Neutrophil (primary cell): ENCODE data around the gene SCNM1.

Experiments used
- H3K27ac ChIP-seq: fragments of 200-600 bp; sonication (generic); 2 replicates; pipeline ENCODE4 v1.5.1; 2016; ENCODE audit warnings: mild to moderate bottlenecking, moderate library complexity
- H3K27me3 ChIP-seq: fragments of 200-600 bp; sonication (generic); 2 replicates; pipeline ENCODE4 v1.6.0; 2016; ENCODE audit warnings: mild to moderate bottlenecking
- H3K36me3 ChIP-seq: fragments of 200-600 bp; sonication (generic); 2 replicates; pipeline ENCODE4 v1.5.1; 2017
- H3K4me1 ChIP-seq, 2 experiments: fragments of 200-600 bp in 1 of 2; sonication (generic) in 1 of 2; 1 replicate in 1 of 2; 2 replicates in 1 of 2; pipeline versions ENCODE4 v1.5.1 to v1.6.1; 2013 to 2016; ENCODE audit warnings: low read depth in 1 of 2, low read length in 1 of 2, mild to moderate bottlenecking in 1 of 2, moderate library complexity in 1 of 2; ENCODE audit not compliant: control insufficient read depth in 1 of 2, insufficient read depth in 1 of 2
- H3K4me3 ChIP-seq, 2 experiments: fragments of 200-600 bp in 1 of 2; sonication (generic) in 1 of 2; 1 replicate in 1 of 2; 2 replicates in 1 of 2; pipeline ENCODE4 v1.5.1; 2013 to 2016; ENCODE audit warnings: low read depth in 1 of 2, low read length in 1 of 2, mild to moderate bottlenecking in 1 of 2, moderate library complexity in 1 of 2
- H3K9me3 ChIP-seq: fragments of 200-600 bp; sonication (generic); 2 replicates; pipeline ENCODE4 v1.5.1; 2016
- TF ChIP-seq, protein P1 (sequence below): fragments of 200-600 bp; sonication (generic); IDR thresholded peaks from 2 replicates; pipeline ENCODE4 v1.5.1; 2016; ENCODE audit warnings: antibody characterized with exemption

The SCNM1 gene

GRCh38 chr1:151165738-151166504, at the start of gene SCNM1, which contains the start of gene LYSMD1:
TSS of gene SCNM1 (plus strand) at chr1:151166144. CDS start at chr1:151166153, 9 bp downstream.
TSS of gene LYSMD1 (minus strand) at chr1:151165902. CDS start at chr1:151165258, 644 bp downstream.
- peaks cover 84% of the 10 kb centered on the region for H3K36me3 ChIP-seq
- no peaks in the 10 kb centered on the region for H3K9me3 ChIP-seq
- H3K27ac ChIP-seq = peak within 1 kb of the TSS; percentile 88
- TF ChIP-seq, protein P1, sequence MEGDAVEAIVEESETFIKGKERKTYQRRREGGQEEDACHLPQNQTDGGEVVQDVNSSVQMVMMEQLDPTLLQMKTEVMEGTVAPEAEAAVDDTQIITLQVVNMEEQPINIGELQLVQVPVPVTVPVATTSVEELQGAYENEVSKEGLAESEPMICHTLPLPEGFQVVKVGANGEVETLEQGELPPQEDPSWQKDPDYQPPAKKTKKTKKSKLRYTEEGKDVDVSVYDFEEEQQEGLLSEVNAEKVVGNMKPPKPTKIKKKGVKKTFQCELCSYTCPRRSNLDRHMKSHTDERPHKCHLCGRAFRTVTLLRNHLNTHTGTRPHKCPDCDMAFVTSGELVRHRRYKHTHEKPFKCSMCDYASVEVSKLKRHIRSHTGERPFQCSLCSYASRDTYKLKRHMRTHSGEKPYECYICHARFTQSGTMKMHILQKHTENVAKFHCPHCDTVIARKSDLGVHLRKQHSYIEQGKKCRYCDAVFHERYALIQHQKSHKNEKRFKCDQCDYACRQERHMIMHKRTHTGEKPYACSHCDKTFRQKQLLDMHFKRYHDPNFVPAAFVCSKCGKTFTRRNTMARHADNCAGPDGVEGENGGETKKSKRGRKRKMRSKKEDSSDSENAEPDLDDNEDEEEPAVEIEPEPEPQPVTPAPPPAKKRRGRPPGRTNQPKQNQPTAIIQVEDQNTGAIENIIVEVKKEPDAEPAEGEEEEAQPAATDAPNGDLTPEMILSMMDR = peak; percentile 81
- H3K4me1 ChIP-seq = peaks cover 36% of the 10 kb centered on the region in 2 experiments
- H3K27me3 ChIP-seq = no peaks in the 10 kb centered on the region
- peak within 1 kb of the TSS; percentile 84 to 89 for H3K4me3 ChIP-seq

DNA sequence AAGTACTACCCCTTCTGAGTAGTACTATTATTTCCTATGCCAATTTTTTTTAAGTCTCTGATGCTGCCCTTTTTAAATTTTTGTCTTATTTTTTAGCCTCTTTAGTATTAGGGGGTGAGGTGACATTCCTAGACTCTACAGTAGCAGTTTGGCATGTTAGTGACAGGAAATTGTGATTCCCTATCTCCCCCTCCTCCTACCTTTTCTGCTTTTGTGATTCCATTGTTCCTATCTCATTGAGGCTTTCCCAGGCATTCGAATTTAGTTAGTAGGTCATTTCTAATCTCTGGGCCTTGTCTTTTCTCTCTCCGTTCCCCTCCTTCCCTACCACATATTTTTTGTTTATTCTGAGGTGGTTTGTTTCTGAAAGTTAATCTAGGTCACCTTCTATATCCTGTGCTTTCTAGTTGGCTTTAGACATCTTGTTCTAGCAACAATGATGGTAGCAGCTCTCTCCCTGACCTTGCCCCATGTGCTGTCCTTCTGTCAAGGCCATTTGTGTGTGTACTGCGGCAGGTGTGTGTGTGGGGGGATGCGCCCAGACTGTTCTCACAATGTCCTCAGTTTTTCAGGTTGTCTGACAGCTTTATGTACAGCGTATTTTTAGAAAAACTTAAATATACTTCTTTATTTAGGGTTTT, 41.1 kb upstream of the SCNM1 start:
- TF ChIP-seq, protein P1 = no peak
- no peaks in the 10 kb centered on the region for H3K4me1 ChIP-seq

GRCh38 chr1:151128800-151129199, 37.1 kb upstream of the SCNM1 start:
- H3K27ac ChIP-seq = no peak overlapping the region

More for the DNA sequence above, 41.1 kb upstream of the SCNM1 start:
- Histone ChIP-seq H3K36me3 (peaks cover 7% of the 10 kb centered on the region), H3K27me3 (no peaks in the 10 kb centered on the region), H3K4me3 (no peak overlapping the region), H3K27ac (no peak overlapping the region), H3K9me3 (no peaks in the 10 kb centered on the region)

GRCh38 chr1:151130987-151131586, 34.9 kb upstream of the SCNM1 start:
- Histone ChIP-seq H3K27me3 (peaks cover 15% of the 10 kb centered on the region), H3K27ac (no peak overlapping the region), H3K4me1 (peaks cover 11 to 13% of the 10 kb centered on the region in 2 experiments), H3K36me3 (no peaks in the 10 kb centered on the region), H3K9me3 (no peaks in the 10 kb centered on the region), H3K4me3 (peak overlapping the region; percentile 30 to 35)
- TF ChIP-seq, protein P1 = no peak

More at GRCh38 chr1:151128800-151129199, 37.1 kb upstream of the SCNM1 start:
- Histone ChIP-seq H3K9me3 (no peaks in the 10 kb centered on the region), H3K36me3 (no peaks in the 10 kb centered on the region), H3K4me1 (peaks cover 11 to 13% of the 10 kb centered on the region in 2 experiments), H3K27me3 (peaks cover 15% of the 10 kb centered on the region), H3K4me3 (no peak overlapping the region)
- TF ChIP-seq, protein P1 = no peak

DNA sequence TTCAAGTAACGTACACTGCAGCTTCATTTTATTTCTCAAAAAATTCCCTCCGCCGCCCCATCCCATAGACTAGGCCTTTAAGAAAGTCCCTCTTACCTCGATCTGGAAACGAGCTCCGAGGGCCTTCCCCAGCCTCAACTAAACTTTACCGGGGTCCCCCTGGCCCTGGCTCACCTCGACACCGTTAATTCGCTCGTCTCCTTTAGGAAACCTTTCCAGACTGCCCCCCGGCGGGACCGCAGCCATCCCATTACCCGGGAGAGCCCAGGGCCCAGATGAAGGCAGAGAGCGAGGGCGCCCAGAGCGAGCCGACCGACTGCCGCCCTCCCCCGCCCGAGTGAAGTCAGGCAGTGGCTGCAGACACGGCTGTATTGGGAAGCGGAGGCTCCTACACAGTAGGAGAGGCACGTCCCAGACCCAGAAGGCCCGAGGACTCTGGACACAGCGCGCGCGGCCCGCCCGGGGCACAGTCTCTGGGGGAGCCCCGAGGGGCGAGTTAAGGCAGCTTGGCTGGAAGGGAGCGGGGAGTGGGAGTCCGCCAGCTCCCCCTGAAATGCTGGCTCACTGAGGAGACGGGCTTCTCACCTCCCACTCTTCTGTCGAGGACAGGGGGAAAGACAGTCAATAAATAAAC, 34.1 kb upstream of the SCNM1 start:
- H3K27ac ChIP-seq = no peak overlapping the region
- H3K9me3 ChIP-seq = no peaks in the 10 kb centered on the region
- no peaks in the 10 kb centered on the region for H3K36me3 ChIP-seq
- H3K4me1 ChIP-seq = peaks cover 11 to 13% of the 10 kb centered on the region in 2 experiments
- TF ChIP-seq, protein P1 = no peak
- H3K27me3 ChIP-seq = peaks cover 15% of the 10 kb centered on the region
- H3K4me3 ChIP-seq = peak overlapping the region in 1 of 2 experiments; percentile 35
